HepG2 (cell line): ENCODE results near the gene SERPINB6. TPM values are rescaled to one million over a fixed set of nuclear protein-coding genes. Genes with fewer than 3 reads are reported as not detected.

Source experiments
- ARNT ChIP-seq: fragments of 450-650 bp; IDR thresholded peaks from 2 replicates; pipeline ENCODE4 v1.6.1; 2017
- CCAR2 ChIP-seq: fragments of 200-400 bp; formaldehyde crosslinking; optimal IDR thresholded peaks from 2 replicates; pipeline ENCODE3; 2018; ENCODE audit warnings: low read depth, mild to moderate bottlenecking, low read length, moderate library complexity
- CEBPG ChIP-seq: IDR thresholded peaks from 2 replicates; pipeline ENCODE4 v1.6.1; 2016
- CENPT ChIP-seq: sonication (generic); formaldehyde crosslinking; IDR thresholded peaks from 2 replicates; pipeline ENCODE4 v1.8.0; 2022; ENCODE audit warnings: low read depth, mild to moderate bottlenecking, moderate library complexity, missing genetic modification reagents
- DR1 ChIP-seq: sonication (generic); formaldehyde crosslinking; IDR thresholded peaks from 2 replicates; pipeline ENCODE4 v1.8.0; 2021; ENCODE audit warnings: mild to moderate bottlenecking, missing genetic modification reagents, inconsistent platforms
- JUN ChIP-seq: sonication (generic); formaldehyde crosslinking; IDR thresholded peaks from 2 replicates; pipeline ENCODE4 v1.4.0; 2020; ENCODE audit warnings: mild to moderate bottlenecking, missing genetic modification reagents
- SAP130 ChIP-seq: IDR thresholded peaks from 2 replicates; pipeline ENCODE4 v1.6.1; 2016; ENCODE audit warnings: low read depth
- SMAD1 ChIP-seq: sonication (generic); formaldehyde crosslinking; IDR thresholded peaks from 2 replicates; pipeline ENCODE4 v1.4.0; 2020; ENCODE audit warnings: missing genetic modification reagents, low read depth, mild to moderate bottlenecking, borderline replicate concordance
- SRF ChIP-seq: IDR thresholded peaks from 2 replicates; pipeline ENCODE4 v1.6.1; 2011; ENCODE audit warnings: mild to moderate bottlenecking, low read depth, low read length, moderate library complexity
- TEAD2 ChIP-seq: sonication (generic); formaldehyde crosslinking; IDR thresholded peaks from 2 replicates; pipeline ENCODE4 v1.9.0; 2021; ENCODE audit warnings: missing genetic modification reagents
- ZBTB20 ChIP-seq: sonication (generic); formaldehyde crosslinking; IDR thresholded peaks from 2 replicates; pipeline ENCODE4 v1.8.1; 2023; ENCODE audit warnings: missing genetic modification reagents, low read depth, mild to moderate bottlenecking, borderline replicate concordance
- ZNF282 ChIP-seq: fragments of 450-650 bp; IDR thresholded peaks from 2 replicates; pipeline ENCODE4 v1.6.1; 2018; ENCODE audit not compliant: partially characterized antibody
- ZNF546 ChIP-seq: sonication (generic); formaldehyde crosslinking; conservative IDR thresholded peaks from 2 replicates; pipeline ENCODE4 v1.8.1; 2023; ENCODE audit warnings: mild to moderate bottlenecking, missing genetic modification reagents
- ZNF709 ChIP-seq: sonication (generic); formaldehyde crosslinking; IDR thresholded peaks from 2 replicates; pipeline ENCODE4 v1.5.0; 2020; ENCODE audit warnings: mild to moderate bottlenecking, missing genetic modification reagents
- polyA plus RNA-seq, 8 experiments: library from polyadenylated mRNA; depleted of rRNA in 3 of 8; stranded (reverse) in 7 of 8; unstranded in 1 of 8; fragments of >200 nt; fragmentation: Illumina TruSeq in 4 of 8; extraction: Trizol in 4 of 8; gene quantifications; 2 replicates each; pipeline versions ENCODE4 v1.2.1 to v1.2.3, GENCODE V29; 2011 to 2016; ENCODE audit warnings: low read depth in 4 of 8, missing spikeins in 1 of 8, mixed read lengths in 1 of 8; ENCODE audit not compliant: insufficient read depth in 1 of 8
- total RNA-seq, 5 experiments: library from RNA; depleted of rRNA; stranded (reverse); fragments of >200 nt; fragmentation: Illumina TruSeq; extraction: Trizol; gene quantifications; 2 replicates each; pipeline ENCODE4 v1.2.3, GENCODE V29; 2016; ENCODE audit warnings: low read depth in 1 of 5
- TF ChIP-seq, protein P1 (sequence below): sonication (generic); formaldehyde crosslinking; IDR thresholded peaks from 2 replicates; pipeline ENCODE4 v1.8.1; 2023; ENCODE audit warnings: mild to moderate bottlenecking, missing genetic modification reagents
- TF ChIP-seq, protein P2 (sequence below): sonication (generic); formaldehyde crosslinking; IDR thresholded peaks from 2 replicates; pipeline ENCODE4 v1.4.0; 2020; ENCODE audit warnings: missing genetic modification reagents, borderline replicate concordance
- TF ChIP-seq, protein P3 (sequence below): sonication (generic); formaldehyde crosslinking; IDR thresholded peaks from 2 replicates; pipeline ENCODE4 v1.9.0; 2022; ENCODE audit warnings: low read depth, missing genetic modification reagents
- TF ChIP-seq, protein P4 (sequence below): IDR thresholded peaks from 2 replicates; pipeline ENCODE4 v1.6.1; 2016; ENCODE audit warnings: low read depth
- TF ChIP-seq, protein P5 (sequence below): sonication (generic); formaldehyde crosslinking; IDR thresholded peaks from 2 replicates; pipeline ENCODE4 v1.4.0; 2020; ENCODE audit warnings: missing genetic modification reagents

SERPINB6 gene
- total and polyA plus RNA-seq, 2 of the 13 experiments (the other 11 are each of a cell fraction or from before 2014, with no cell fraction given), result 38.2 to 61.3 TPM

DNA sequence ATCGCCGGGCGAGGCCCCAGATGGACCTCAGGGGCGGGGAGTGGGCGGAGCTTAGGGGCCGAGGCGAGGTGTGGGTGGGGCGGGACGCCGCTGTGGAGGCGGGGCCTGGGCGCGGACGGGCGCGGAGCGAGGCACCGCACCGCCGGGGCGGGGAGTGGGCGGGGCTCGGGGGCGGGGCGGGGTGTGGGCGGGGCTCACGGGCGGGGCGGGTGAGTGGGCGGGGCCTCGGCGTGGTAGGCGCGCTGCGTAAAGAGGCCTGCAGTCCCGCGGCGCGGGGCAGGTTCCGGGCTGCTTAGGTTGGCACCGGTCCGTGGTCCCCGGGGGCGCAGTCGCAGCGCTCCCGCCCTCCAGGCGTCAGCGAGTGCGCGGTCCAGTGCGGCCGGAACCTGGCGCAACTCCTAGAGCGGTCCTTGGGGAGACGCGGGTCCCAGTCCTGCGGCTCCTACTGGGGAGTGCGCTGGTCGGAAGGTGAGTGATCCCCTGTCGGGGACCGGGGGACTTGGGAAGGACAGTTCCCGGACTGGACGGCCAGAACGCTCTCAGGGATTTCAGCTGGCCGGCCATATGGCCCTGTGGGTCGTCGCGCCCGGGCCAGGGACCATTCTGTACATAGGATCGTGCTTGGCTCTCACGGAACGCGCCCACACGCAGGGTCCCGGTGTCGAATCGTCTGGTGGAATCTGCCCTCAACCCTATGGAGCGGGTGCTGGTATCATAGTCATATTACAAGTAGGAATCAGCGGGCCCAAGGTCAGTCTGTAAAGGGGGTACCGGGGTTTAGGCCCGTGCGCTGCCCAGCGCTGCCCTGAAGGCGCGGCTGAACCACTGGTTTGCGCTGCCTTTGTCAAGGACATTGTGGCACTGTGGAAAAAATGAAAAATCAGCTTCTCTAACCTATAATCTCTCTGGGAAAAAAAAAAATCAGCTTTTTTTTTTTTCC is 28.5 kb upstream of the SERPINB6 start, which contains the start of gene NQO2 (continued):
- TF ChIP-seq, protein P1, sequence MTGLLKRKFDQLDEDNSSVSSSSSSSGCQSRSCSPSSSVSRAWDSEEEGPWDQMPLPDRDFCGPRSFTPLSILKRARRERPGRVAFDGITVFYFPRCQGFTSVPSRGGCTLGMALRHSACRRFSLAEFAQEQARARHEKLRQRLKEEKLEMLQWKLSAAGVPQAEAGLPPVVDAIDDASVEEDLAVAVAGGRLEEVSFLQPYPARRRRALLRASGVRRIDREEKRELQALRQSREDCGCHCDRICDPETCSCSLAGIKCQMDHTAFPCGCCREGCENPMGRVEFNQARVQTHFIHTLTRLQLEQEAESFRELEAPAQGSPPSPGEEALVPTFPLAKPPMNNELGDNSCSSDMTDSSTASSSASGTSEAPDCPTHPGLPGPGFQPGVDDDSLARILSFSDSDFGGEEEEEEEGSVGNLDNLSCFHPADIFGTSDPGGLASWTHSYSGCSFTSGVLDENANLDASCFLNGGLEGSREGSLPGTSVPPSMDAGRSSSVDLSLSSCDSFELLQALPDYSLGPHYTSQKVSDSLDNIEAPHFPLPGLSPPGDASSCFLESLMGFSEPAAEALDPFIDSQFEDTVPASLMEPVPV (CRISPR knock-in tag), result peak; percentile 18; the same call in 1 of the 2 replicates
- TF ChIP-seq, protein P2, sequence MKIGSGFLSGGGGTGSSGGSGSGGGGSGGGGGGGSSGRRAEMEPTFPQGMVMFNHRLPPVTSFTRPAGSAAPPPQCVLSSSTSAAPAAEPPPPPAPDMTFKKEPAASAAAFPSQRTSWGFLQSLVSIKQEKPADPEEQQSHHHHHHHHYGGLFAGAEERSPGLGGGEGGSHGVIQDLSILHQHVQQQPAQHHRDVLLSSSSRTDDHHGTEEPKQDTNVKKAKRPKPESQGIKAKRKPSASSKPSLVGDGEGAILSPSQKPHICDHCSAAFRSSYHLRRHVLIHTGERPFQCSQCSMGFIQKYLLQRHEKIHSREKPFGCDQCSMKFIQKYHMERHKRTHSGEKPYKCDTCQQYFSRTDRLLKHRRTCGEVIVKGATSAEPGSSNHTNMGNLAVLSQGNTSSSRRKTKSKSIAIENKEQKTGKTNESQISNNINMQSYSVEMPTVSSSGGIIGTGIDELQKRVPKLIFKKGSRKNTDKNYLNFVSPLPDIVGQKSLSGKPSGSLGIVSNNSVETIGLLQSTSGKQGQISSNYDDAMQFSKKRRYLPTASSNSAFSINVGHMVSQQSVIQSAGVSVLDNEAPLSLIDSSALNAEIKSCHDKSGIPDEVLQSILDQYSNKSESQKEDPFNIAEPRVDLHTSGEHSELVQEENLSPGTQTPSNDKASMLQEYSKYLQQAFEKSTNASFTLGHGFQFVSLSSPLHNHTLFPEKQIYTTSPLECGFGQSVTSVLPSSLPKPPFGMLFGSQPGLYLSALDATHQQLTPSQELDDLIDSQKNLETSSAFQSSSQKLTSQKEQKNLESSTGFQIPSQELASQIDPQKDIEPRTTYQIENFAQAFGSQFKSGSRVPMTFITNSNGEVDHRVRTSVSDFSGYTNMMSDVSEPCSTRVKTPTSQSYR (CRISPR knock-in tag), result no peak
- no peak for TF ChIP-seq TEAD2 (CRISPR knock-in tag)
- no peak for TF ChIP-seq SMAD1 (CRISPR knock-in tag)
- TF ChIP-seq, protein P3, sequence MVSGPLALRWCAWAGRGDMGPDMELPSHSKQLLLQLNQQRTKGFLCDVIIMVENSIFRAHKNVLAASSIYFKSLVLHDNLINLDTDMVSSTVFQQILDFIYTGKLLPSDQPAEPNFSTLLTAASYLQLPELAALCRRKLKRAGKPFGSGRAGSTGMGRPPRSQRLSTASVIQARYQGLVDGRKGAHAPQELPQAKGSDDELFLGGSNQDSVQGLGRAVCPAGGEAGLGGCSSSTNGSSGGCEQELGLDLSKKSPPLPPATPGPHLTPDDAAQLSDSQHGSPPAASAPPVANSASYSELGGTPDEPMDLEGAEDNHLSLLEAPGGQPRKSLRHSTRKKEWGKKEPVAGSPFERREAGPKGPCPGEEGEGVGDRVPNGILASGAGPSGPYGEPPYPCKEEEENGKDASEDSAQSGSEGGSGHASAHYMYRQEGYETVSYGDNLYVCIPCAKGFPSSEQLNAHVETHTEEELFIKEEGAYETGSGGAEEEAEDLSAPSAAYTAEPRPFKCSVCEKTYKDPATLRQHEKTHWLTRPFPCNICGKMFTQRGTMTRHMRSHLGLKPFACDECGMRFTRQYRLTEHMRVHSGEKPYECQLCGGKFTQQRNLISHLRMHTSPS (CRISPR knock-in tag), result peak; percentile 85
- peak; percentile 75; the same call in 1 of the 2 replicates for TF ChIP-seq ZBTB20 (CRISPR knock-in tag)
- TF ChIP-seq JUN (CRISPR knock-in tag), result no peak
- TF ChIP-seq ARNT, result no peak
- peak; percentile 91; the same call in 1 of the 2 replicates for TF ChIP-seq ZNF546
- no peak for TF ChIP-seq ZNF282
- TF ChIP-seq CENPT, result no peak
- TF ChIP-seq CCAR2, result peak; percentile 31
- no peak for TF ChIP-seq DR1 (CRISPR knock-in tag)
- no peak; the same call in 1 of the 2 replicates for TF ChIP-seq CEBPG (CRISPR knock-in tag)
- TF ChIP-seq SAP130 (CRISPR knock-in tag), result peak; percentile 70
- TF ChIP-seq, protein P4, sequence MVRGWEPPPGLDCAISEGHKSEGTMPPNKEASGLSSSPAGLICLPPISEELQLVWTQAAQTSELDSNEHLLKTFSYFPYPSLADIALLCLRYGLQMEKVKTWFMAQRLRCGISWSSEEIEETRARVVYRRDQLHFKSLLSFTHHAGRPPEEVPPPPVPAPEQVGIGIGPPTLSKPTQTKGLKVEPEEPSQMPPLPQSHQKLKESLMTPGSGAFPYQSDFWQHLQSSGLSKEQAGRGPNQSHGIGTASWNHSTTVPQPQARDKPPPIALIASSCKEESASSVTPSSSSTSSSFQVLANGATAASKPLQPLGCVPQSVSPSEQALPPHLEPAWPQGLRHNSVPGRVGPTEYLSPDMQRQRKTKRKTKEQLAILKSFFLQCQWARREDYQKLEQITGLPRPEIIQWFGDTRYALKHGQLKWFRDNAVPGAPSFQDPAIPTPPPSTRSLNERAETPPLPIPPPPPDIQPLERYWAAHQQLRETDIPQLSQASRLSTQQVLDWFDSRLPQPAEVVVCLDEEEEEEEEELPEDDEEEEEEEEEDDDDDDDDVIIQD (CRISPR knock-in tag), result no peak
- TF ChIP-seq, protein P5, sequence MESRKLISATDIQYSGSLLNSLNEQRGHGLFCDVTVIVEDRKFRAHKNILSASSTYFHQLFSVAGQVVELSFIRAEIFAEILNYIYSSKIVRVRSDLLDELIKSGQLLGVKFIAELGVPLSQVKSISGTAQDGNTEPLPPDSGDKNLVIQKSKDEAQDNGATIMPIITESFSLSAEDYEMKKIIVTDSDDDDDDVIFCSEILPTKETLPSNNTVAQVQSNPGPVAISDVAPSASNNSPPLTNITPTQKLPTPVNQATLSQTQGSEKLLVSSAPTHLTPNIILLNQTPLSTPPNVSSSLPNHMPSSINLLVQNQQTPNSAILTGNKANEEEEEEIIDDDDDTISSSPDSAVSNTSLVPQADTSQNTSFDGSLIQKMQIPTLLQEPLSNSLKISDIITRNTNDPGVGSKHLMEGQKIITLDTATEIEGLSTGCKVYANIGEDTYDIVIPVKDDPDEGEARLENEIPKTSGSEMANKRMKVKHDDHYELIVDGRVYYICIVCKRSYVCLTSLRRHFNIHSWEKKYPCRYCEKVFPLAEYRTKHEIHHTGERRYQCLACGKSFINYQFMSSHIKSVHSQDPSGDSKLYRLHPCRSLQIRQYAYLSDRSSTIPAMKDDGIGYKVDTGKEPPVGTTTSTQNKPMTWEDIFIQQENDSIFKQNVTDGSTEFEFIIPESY (CRISPR knock-in tag), result no peak
- no peak for TF ChIP-seq SRF
- no peak; the same call in 1 of the 2 replicates for TF ChIP-seq ZNF709 (CRISPR knock-in tag)
